ENCODE measurements around the gene CDR2. TPM values are rescaled to one million over a fixed set of nuclear protein-coding genes. Genes with fewer than 3 reads are reported as not detected.

Gene CDR2
- total and polyA plus RNA-seq, 2 of the 13 experiments (the other 11 are each of a cell fraction or from before 2014, with no cell fraction given) = 59.0 to 78.9 TPM

- TF ChIP-seq SIN3B (IDR thresholded peaks at IDR 0.05; ENCODE audit: low read length) (no peak), ARID2 (CRISPR knock-in tag; IDR thresholded peaks at IDR 0.05; ENCODE audit: borderline replicate concordance) (no peak), IRF2 (CRISPR knock-in tag; IDR thresholded peaks at IDR 0.05) (peak; percentile 55; the same call in 1 of the 2 replicates), ZNF562 (CRISPR knock-in tag; IDR thresholded peaks at IDR 0.05; ENCODE audit: borderline replicate concordance) (no peak), XRCC5 (optimal IDR thresholded peaks at IDR 0.05; ENCODE audit: low read length) (no peak), ZNF615 (CRISPR knock-in tag; IDR thresholded peaks at IDR 0.05; ENCODE audit: borderline replicate concordance) (no peak), ZNF17 (CRISPR knock-in tag; IDR thresholded peaks at IDR 0.05) (no peak), BRF2 (CRISPR knock-in tag; IDR thresholded peaks at IDR 0.05) (no peak), ZNF230 (CRISPR knock-in tag; IDR thresholded peaks at IDR 0.05) (no peak), TBL1XR1 (IDR thresholded peaks at IDR 0.05; ENCODE audit: borderline replicate concordance, low read length, partially characterized antibody) (no peak), SP140L (CRISPR knock-in tag; IDR thresholded peaks at IDR 0.05; ENCODE audit: borderline replicate concordance) (no peak), ASH2L (IDR thresholded peaks at IDR 0.05; ENCODE audit: insufficient read length, low read depth, low read length) (peak; percentile 33), ZNF333 (CRISPR knock-in tag; IDR thresholded peaks at IDR 0.05; ENCODE audit: borderline replicate concordance) (no peak; the same call in 1 of the 2 replicates), STAG1 (CRISPR knock-in tag; IDR thresholded peaks at IDR 0.05) (no peak), ZNF614 (CRISPR knock-in tag; IDR thresholded peaks at IDR 0.05; ENCODE audit: borderline replicate concordance) (peak; percentile 27; the same call in 1 of the 2 replicates), FUBP1 (CRISPR knock-in tag; IDR thresholded peaks at IDR 0.05; ENCODE audit: borderline replicate concordance) (0 out of 2 replicates have a peak, but pooled peaks have one; percentile 15), SAP130 (CRISPR knock-in tag; IDR thresholded peaks at IDR 0.05; ENCODE audit: low read depth) (peak; percentile 78), SMC3 (IDR thresholded peaks at IDR 0.05; ENCODE audit: low read length) (no peak), HNRNPUL1 (IDR thresholded peaks at IDR 0.05; ENCODE audit: low read depth, low read length) (no peak), ZFAT (CRISPR knock-in tag; conservative IDR thresholded peaks at IDR 0.05) (no peak), ZFP36L1 (CRISPR knock-in tag; IDR thresholded peaks at IDR 0.05) (no peak)
- TF ChIP-seq, protein P1, sequence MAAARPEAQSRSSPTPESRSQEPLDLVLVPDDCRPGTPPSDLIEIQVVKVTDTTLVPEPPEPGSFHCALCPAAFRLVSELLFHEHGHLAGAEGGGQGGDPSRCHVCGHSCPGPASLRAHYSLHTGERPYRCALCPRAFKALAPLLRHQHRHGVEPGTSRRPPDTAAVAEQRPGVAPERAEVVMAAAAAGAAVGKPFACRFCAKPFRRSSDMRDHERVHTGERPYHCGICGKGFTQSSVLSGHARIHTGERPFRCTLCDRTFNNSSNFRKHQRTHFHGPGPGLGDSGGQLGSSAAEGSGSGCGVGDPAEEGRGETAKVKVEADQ (CRISPR knock-in tag; IDR thresholded peaks at IDR 0.05; ENCODE audit: borderline replicate concordance) = 0 out of 2 replicates have a peak, but pooled peaks have one; percentile 31
- TF ChIP-seq, protein P2, sequence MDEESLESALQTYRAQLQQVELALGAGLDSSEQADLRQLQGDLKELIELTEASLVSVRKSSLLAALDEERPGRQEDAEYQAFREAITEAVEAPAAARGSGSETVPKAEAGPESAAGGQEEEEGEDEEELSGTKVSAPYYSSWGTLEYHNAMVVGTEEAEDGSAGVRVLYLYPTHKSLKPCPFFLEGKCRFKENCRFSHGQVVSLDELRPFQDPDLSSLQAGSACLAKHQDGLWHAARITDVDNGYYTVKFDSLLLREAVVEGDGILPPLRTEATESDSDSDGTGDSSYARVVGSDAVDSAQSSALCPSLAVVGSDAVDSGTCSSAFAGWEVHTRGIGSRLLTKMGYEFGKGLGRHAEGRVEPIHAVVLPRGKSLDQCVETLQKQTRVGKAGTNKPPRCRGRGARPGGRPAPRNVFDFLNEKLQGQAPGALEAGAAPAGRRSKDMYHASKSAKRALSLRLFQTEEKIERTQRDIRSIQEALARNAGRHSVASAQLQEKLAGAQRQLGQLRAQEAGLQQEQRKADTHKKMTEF (CRISPR knock-in tag; IDR thresholded peaks at IDR 0.05) = no peak; the same call in none of the 2 replicates
- TF ChIP-seq, protein P3, sequence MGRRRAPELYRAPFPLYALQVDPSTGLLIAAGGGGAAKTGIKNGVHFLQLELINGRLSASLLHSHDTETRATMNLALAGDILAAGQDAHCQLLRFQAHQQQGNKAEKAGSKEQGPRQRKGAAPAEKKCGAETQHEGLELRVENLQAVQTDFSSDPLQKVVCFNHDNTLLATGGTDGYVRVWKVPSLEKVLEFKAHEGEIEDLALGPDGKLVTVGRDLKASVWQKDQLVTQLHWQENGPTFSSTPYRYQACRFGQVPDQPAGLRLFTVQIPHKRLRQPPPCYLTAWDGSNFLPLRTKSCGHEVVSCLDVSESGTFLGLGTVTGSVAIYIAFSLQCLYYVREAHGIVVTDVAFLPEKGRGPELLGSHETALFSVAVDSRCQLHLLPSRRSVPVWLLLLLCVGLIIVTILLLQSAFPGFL (CRISPR knock-in tag; IDR thresholded peaks at IDR 0.05) = no peak
Measured at GRCh38 chr16:22353933-22354541, 20.4 kb downstream of the CDR2 start (continued).

All from HepG2 (cell line).